ENCODE results near the gene MACO1. TPM values are rescaled to one million over a fixed set of nuclear protein-coding genes. Genes with fewer than 3 reads are reported as not detected.

The MACO1 gene
- polyA plus RNA-seq, 2 donors = 16.1 to 23.3 TPM

DNA sequence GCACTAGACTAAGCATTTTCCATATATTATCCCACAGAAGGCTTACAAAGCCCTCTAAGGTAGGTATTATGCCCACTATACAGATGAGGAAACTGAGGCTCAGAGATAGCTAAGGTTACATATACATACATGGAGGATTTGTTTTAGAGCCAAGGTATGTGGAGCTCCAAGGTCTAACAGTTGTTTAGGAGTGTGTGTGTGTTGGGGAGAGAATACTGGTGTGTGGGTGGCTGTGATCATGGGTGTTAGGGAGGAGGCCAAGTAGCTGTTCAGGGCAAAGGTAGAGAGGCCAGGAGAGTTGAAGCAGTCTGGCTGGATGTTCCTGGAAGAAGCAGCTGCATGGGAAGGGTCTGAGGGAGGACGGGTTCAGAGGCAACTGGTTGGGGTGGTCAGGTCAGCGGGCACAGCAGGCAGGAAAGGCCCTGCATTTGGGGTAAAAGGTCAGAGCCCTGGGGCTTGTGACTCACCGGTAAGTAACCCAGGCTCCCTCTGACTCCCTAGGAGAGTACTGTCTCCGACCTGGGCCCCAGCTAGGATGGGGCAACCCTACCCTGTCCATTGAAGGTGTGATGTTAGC is 107.6 kb downstream of the MACO1 start:
- Histone ChIP-seq H3K36me3 (ENCODE audit: control insufficient read depth in 2 of 2, insufficient read depth in 2 of 2, low read length in 1 of 2) (no peaks in the 10 kb centered on the region), H3K27me3 (ENCODE audit: control insufficient read depth in 1 of 2, insufficient read depth in 2 of 2, low read length in 2 of 2) (no peaks in the 10 kb centered on the region), H3K4me3 (ENCODE audit: low read depth in 1 of 2, low read length in 2 of 2) (no peak overlapping the region), H3K9me3 (ENCODE audit: control insufficient read depth in 2 of 2, insufficient read depth in 1 of 2, low read depth in 1 of 2, low read length in 1 of 2) (no peaks in the 10 kb centered on the region), H3K27ac (ENCODE audit: low read depth in 2 of 2, low read length in 1 of 2) (no peak overlapping the region), H3K4me1 (ENCODE audit: control insufficient read depth in 2 of 2, insufficient read depth in 2 of 2, low read length in 1 of 2) (no peaks in the 10 kb centered on the region)
- 61 to 74% methylated on average over 3 to 4 of the region's 4 CpGs for WGBS, 2 donors

DNA sequence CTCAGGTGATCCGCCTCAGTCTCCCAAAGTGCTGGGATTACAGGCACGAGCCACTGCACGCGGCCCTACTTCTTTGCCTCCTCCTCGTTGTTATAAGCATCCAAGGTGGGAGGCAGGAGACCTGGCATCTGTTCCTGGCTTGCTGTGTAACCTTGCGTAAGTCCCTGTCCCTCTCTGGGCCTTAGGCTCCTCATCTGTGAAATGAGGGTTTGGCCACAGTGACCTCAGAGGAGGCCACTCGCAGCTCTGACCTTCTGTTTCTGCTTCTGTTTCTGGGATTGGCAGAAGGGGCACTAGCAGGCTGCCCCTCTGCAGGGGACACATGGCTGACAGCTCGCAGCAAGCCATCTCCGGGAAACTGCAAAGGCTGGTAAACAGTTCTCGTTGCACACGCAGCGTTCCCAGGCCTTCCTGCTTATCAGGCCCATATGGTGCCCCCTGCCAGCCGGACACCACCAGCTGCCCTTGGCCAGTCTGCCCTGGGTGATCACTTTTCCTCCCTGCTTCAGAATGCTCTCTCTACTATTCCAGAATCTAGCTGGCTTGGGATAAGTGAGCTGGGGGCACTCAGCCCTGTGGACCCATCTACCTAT is 110.1 kb downstream of the MACO1 start:
- no peaks in the 10 kb centered on the region for H3K36me3 ChIP-seq (ENCODE audit: control insufficient read depth in 2 of 2, insufficient read depth in 2 of 2, low read length in 1 of 2)
- H3K27me3 ChIP-seq (ENCODE audit: control insufficient read depth in 1 of 2, insufficient read depth in 2 of 2, low read length in 2 of 2) = no peaks in the 10 kb centered on the region
- 86 to 88% methylated on average over 13 of the region's 13 CpGs for WGBS, 2 donors
- no peaks in the 10 kb centered on the region for H3K9me3 ChIP-seq (ENCODE audit: control insufficient read depth in 2 of 2, insufficient read depth in 1 of 2, low read depth in 1 of 2, low read length in 1 of 2)
- no peak overlapping the region for H3K27ac ChIP-seq (ENCODE audit: low read depth in 2 of 2, low read length in 1 of 2)
- H3K4me1 ChIP-seq (ENCODE audit: control insufficient read depth in 2 of 2, insufficient read depth in 2 of 2, low read length in 1 of 2) = peaks cover 0 to 8% of the 10 kb centered on the region in 2 donors
- H3K4me3 ChIP-seq (ENCODE audit: low read depth in 1 of 2, low read length in 2 of 2) = no peak overlapping the region

DNA sequence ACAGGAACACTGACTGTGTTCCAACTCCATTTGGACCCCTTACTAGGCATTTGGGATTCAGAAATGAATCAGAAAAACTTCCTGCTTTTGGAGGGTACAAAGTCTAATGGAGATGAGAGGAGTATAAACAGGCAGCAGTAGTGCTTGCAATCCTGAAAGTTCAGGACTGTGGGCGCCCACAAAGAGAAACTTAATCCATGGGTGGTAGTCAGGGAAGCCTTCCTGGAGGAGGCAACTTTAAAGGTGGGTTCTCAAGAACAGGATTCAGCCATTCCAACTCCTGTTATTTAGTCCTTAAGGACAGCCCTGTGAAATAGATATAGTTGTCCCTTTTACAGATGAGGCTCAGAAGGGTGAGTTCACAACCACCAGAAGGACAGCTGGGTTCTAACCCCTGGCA is 110.7 kb downstream of the MACO1 start:
- H3K36me3 ChIP-seq (ENCODE audit: control insufficient read depth in 2 of 2, insufficient read depth in 2 of 2, low read length in 1 of 2) = no peaks in the 10 kb centered on the region
- H3K27ac ChIP-seq (ENCODE audit: low read depth in 2 of 2, low read length in 1 of 2) = no peak overlapping the region
- peaks cover 0 to 8% of the 10 kb centered on the region in 2 donors for H3K4me1 ChIP-seq (ENCODE audit: control insufficient read depth in 2 of 2, insufficient read depth in 2 of 2, low read length in 1 of 2)
- WGBS, 2 donors = 83 to 89% methylated on average over 1 of the region's 1 CpG
- H3K9me3 ChIP-seq (ENCODE audit: control insufficient read depth in 2 of 2, insufficient read depth in 1 of 2, low read depth in 1 of 2, low read length in 1 of 2) = no peaks in the 10 kb centered on the region
- H3K27me3 ChIP-seq (ENCODE audit: control insufficient read depth in 1 of 2, insufficient read depth in 2 of 2, low read length in 2 of 2) = no peaks in the 10 kb centered on the region
- no peak overlapping the region for H3K4me3 ChIP-seq (ENCODE audit: low read depth in 1 of 2, low read length in 2 of 2)

DNA sequence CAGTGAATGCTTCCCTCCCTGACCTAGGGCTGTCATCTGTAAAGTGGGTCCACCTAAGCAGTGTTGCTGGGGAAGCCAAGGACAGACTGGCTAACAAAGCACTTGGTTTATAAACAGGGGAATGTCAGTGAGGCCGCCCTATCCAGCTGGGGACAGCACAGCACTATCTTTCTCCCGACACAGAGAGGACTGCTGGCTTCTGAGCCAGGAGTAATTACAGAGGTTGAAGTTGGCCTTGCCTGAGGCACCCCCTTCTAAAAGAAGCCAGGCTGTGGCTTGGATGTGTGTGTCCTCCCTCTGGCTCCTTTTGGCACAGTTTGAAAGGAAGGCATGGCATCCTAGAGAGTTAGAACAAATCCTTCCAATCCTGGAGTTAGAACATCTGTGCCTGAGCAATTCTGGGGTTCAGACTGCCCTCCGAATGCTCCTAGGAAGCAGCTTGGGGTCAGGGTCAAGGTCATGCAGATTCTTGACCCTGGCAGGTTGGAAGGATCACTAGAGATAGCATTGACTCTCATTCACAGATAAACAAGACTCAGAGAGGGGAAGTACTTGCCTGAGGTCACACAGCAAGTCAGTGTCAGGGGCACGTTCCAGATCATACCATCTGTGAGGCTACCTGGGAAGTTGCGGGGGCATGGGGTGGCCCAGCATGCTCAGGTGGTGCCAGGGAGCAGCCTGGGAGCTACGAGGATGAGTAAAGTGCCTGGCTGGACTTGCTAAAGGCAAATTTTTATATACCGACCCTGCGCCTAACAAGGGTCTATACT is 111.4 kb downstream of the MACO1 start:
- 75 to 77% methylated on average over 8 of the region's 8 CpGs for WGBS, 2 donors
- Histone ChIP-seq H3K4me1 (ENCODE audit: control insufficient read depth in 2 of 2, insufficient read depth in 2 of 2, low read length in 1 of 2) (peaks cover 0 to 8% of the 10 kb centered on the region in 2 donors), H3K9me3 (ENCODE audit: control insufficient read depth in 2 of 2, insufficient read depth in 1 of 2, low read depth in 1 of 2, low read length in 1 of 2) (no peaks in the 10 kb centered on the region), H3K4me3 (ENCODE audit: low read depth in 1 of 2, low read length in 2 of 2) (no peak overlapping the region), H3K27me3 (ENCODE audit: control insufficient read depth in 1 of 2, insufficient read depth in 2 of 2, low read length in 2 of 2) (no peaks in the 10 kb centered on the region), H3K36me3 (ENCODE audit: control insufficient read depth in 2 of 2, insufficient read depth in 2 of 2, low read length in 1 of 2) (no peaks in the 10 kb centered on the region), H3K27ac (ENCODE audit: low read depth in 2 of 2, low read length in 1 of 2) (no peak overlapping the region)

DNA sequence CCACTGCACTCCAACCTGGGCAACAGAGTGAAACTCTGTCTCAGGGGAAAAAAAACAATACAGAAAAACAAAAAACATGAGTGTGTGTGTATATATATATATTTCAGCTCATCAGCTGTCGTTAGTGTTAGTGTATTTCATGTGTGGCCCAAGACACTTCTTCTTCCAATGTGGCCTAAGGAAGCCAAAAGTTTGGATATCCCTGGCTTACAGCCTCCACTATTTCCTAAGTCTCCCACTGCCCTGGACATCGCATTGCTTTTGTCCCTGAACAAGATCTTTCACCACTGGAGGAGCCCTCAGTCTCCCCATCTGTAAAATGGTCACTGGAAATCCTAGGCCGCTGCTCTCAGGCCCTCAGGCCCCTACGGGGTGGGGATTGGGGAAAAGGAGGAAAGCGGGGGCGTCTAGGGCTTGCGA is 112.3 kb downstream of the MACO1 start:
- peak overlapping the region in 1 of 2 donors; percentile 42 for H3K27ac ChIP-seq (ENCODE audit: low read depth in 2 of 2, low read length in 1 of 2)
- H3K9me3 ChIP-seq (ENCODE audit: control insufficient read depth in 2 of 2, insufficient read depth in 1 of 2, low read depth in 1 of 2, low read length in 1 of 2) = no peaks in the 10 kb centered on the region
- no peaks in the 10 kb centered on the region for H3K27me3 ChIP-seq (ENCODE audit: control insufficient read depth in 1 of 2, insufficient read depth in 2 of 2, low read length in 2 of 2)
- peaks cover 0 to 8% of the 10 kb centered on the region in 2 donors for H3K4me1 ChIP-seq (ENCODE audit: control insufficient read depth in 2 of 2, insufficient read depth in 2 of 2, low read length in 1 of 2)
- no peaks in the 10 kb centered on the region for H3K36me3 ChIP-seq (ENCODE audit: control insufficient read depth in 2 of 2, insufficient read depth in 2 of 2, low read length in 1 of 2)
- peak overlapping the region in 1 of 2 donors; percentile 84 for H3K4me3 ChIP-seq (ENCODE audit: low read depth in 1 of 2, low read length in 2 of 2)
- WGBS, 2 donors = 23 to 28% methylated on average over 7 of the region's 7 CpGs

DNA sequence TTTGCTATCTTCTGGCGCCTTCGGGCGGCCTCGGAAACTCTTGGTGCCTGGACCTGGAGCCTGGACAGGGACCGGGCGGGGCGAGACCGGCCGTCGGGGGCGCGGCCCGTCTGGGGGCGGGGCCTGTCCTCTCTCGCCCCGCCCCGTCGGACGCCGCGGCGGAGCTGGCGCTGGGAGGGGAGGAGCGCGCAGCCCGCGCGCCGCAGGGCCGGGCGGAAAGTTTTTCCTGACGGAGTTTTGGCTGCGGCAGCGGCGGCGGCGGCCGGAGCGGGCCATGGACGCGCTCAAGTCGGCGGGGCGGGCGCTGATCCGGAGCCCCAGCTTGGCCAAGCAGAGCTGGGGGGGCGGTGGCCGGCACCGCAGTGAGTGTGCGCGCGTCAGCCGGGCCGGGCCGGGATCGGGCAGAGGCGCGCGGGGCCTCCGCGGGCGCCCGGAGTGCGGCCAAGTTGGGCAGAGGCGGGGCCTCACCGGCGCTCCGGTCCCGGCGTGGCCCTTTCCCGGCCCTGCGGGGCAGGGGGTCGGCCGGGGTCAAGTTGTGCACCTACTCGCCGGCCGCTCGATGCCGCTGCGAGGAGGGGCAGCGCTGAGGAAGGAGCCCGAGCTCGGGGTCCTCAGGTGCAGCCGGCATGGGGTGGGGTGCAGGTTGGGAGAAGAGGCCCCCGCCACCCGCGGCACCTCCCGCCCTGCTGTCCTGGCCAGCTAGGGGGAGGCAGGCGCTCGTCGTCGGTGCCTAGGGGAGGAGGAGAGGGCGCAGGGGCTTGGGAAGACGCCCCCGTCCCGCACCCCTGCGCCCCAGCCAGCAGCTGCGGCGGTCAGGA is 112.9 kb downstream of the MACO1 start, which contains the start of gene LDLRAP1:
Gene LDLRAP1 (plus strand): TSS at position 182 of the 818 bp plus-strand sequence. CDS start 93 bp downstream, at position 275.
- peak within 1 kb of the TSS; percentile 77 to 84 for H3K4me3 ChIP-seq (ENCODE audit: low read depth in 1 of 2, low read length in 2 of 2)
- H3K36me3 ChIP-seq (ENCODE audit: control insufficient read depth in 2 of 2, insufficient read depth in 2 of 2, low read length in 1 of 2) = no peaks in the 10 kb centered on the region
- H3K27me3 ChIP-seq (ENCODE audit: control insufficient read depth in 1 of 2, insufficient read depth in 2 of 2, low read length in 2 of 2) = no peaks in the 10 kb centered on the region
- peak within 1 kb of the TSS; percentile 68 to 90 for H3K27ac ChIP-seq (ENCODE audit: low read depth in 2 of 2, low read length in 1 of 2)
- H3K9me3 ChIP-seq (ENCODE audit: control insufficient read depth in 2 of 2, insufficient read depth in 1 of 2, low read depth in 1 of 2, low read length in 1 of 2) = no peaks in the 10 kb centered on the region
- peaks cover 0 to 8% of the 10 kb centered on the region in 2 donors for H3K4me1 ChIP-seq (ENCODE audit: control insufficient read depth in 2 of 2, insufficient read depth in 2 of 2, low read length in 1 of 2)
- WGBS, 2 donors = 0% methylated on average over 80 to 99 of the region's 99 CpGs

DNA sequence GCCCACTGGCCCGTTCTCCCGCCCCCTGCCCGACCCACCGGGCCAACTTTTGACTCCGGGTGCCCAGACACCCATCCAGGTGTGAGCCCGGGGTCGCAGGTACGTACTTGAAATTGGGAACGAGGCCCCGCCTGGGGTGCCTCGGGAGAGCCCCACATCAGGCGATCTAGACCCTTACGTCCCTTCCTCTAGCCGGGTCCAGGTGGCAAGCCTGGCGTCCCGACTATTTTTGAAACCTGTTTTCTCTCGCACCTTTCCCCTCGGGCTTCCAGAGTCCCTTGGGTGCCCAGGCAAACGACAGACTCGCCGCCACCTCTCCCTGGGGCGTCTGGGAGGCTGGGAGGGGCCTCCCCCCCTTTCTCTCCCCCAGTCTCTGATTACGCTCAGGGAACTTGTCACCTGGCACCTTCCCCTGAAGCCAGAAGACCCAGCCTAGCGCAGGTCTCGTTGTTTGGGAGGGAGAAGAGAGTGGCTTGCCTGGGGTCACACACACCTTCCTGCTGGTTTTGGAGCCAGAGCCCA is 113.6 kb downstream of the MACO1 start:
- 9% methylated on average over 25 of the region's 25 CpGs for whole genome bisulfite sequencing, 2 donors
- Histone ChIP-seq H3K36me3 (ENCODE audit: control insufficient read depth in 2 of 2, insufficient read depth in 2 of 2, low read length in 1 of 2) (no peaks in the 10 kb centered on the region), H3K4me3 (ENCODE audit: low read depth in 1 of 2, low read length in 2 of 2) (peak overlapping the region; percentile 77 to 84), H3K4me1 (ENCODE audit: control insufficient read depth in 2 of 2, insufficient read depth in 2 of 2, low read length in 1 of 2) (peaks cover 3 to 8% of the 10 kb centered on the region in 2 donors), H3K27me3 (ENCODE audit: control insufficient read depth in 1 of 2, insufficient read depth in 2 of 2, low read length in 2 of 2) (no peaks in the 10 kb centered on the region), H3K27ac (ENCODE audit: low read depth in 2 of 2, low read length in 1 of 2) (peak overlapping the region; percentile 68 to 90), H3K9me3 (ENCODE audit: control insufficient read depth in 2 of 2, insufficient read depth in 1 of 2, low read depth in 1 of 2, low read length in 1 of 2) (no peaks in the 10 kb centered on the region)

DNA sequence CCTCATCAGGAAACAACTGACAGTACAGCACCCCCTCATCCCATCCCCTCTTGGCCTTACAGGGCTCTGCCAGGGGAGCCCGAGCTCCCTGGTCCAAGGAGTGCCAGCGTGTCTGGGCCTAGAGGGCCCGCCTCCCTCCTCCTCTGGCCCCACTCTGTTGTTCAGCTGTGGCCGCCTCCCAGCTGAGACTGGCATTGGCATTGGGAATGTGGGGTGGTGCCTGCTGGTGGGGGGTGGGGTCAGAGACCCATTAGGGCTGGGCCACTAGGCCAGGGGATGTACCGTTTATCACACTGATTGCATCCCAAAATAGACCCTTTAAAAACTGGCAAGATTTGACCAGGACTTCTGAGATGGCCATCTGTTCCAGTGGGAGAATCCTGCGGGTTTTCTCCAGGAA is 114.1 kb downstream of the MACO1 start:
- 30 to 32% methylated on average over 6 of the region's 6 CpGs for WGBS, 2 donors
- no peaks in the 10 kb centered on the region for H3K27me3 ChIP-seq (ENCODE audit: control insufficient read depth in 1 of 2, insufficient read depth in 2 of 2, low read length in 2 of 2)
- H3K36me3 ChIP-seq (ENCODE audit: control insufficient read depth in 2 of 2, insufficient read depth in 2 of 2, low read length in 1 of 2) = no peaks in the 10 kb centered on the region
- H3K9me3 ChIP-seq (ENCODE audit: control insufficient read depth in 2 of 2, insufficient read depth in 1 of 2, low read depth in 1 of 2, low read length in 1 of 2) = no peaks in the 10 kb centered on the region
- H3K4me1 ChIP-seq (ENCODE audit: control insufficient read depth in 2 of 2, insufficient read depth in 2 of 2, low read length in 1 of 2) = peaks cover 7 to 12% of the 10 kb centered on the region in 2 donors
- H3K27ac ChIP-seq (ENCODE audit: low read depth in 2 of 2, low read length in 1 of 2) = peak overlapping the region in 1 of 2 donors; percentile 68
- peak overlapping the region; percentile 77 to 84 for H3K4me3 ChIP-seq (ENCODE audit: low read depth in 1 of 2, low read length in 2 of 2)

DNA sequence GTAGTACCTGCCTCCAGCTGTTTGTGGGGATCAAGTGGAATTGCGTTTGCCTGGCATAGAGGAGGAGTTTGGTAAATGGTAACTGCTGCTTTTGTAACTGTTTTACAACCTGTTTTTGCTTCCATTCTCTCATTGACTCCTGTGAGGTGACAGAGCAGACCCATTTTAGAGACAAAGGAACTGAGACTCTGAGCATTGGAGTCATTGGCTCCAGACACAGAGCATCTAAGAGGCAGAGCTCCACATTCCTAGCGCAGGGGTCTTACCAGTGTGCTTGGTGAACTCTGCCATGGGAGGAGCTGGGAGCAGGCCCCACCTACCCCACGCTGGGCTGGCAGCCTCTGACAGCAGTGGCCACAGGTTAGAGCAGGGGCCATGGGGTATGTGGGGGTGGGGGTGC is 115.1 kb downstream of the MACO1 start:
- Histone ChIP-seq H3K27me3 (ENCODE audit: control insufficient read depth in 1 of 2, insufficient read depth in 2 of 2, low read length in 2 of 2) (no peaks in the 10 kb centered on the region), H3K4me1 (ENCODE audit: control insufficient read depth in 2 of 2, insufficient read depth in 2 of 2, low read length in 1 of 2) (peaks cover 10 to 16% of the 10 kb centered on the region in 2 donors), H3K36me3 (ENCODE audit: control insufficient read depth in 2 of 2, insufficient read depth in 2 of 2, low read length in 1 of 2) (no peaks in the 10 kb centered on the region), H3K27ac (ENCODE audit: low read depth in 2 of 2, low read length in 1 of 2) (no peak overlapping the region), H3K4me3 (ENCODE audit: low read depth in 1 of 2, low read length in 2 of 2) (no peak overlapping the region), H3K9me3 (ENCODE audit: control insufficient read depth in 2 of 2, insufficient read depth in 1 of 2, low read depth in 1 of 2, low read length in 1 of 2) (no peaks in the 10 kb centered on the region)
- 78% methylated on average over 3 of the region's 3 CpGs for WGBS, 2 donors
